Caco-2 (cell line): ENCODE measurements around the gene DGKA. TPM values are rescaled to one million over a fixed set of nuclear protein-coding genes. Genes with fewer than 3 reads are reported as not detected.

ENCODE experiments used
- BruUV-seq: library from RNA; stranded (reverse); fragments of 400-500 nt; replicated peaks from 2 replicates; lab custom pipeline; 2021; lab: Mats Ljungman, UMichigan
- CTCF ChIA-PET: fragments of 300-600 bp; sonication (Branson Sonifier 250); formaldehyde crosslinking; loops from one replicate; lab custom pipeline; 2022; ENCODE audit warnings: antibody characterized with exemption; lab: Charles Lee
- POLR2A ChIA-PET: fragments of 300-600 bp; sonication (Branson Sonifier 250); formaldehyde crosslinking; loops from one replicate; lab custom pipeline; 2022; ENCODE audit warnings: antibody characterized with exemption; lab: Charles Lee
- DNase-seq, 2 experiments: peaks; one replicate each; pipeline versions ENCODE4 v3.0.0 to v3.0.0-alpha.2; 2020 to 2022
- H3K27me3 ChIP-seq: replicated peaks from 2 replicates; pipeline ENCODE4 v1.6.0; 2011; ENCODE audit warnings: low read length; ENCODE audit not compliant: control insufficient read depth, insufficient read depth
- H3K36me3 ChIP-seq: 2 replicates; pipeline ENCODE4 v1.5.1; 2011; ENCODE audit warnings: low read length; ENCODE audit not compliant: control insufficient read depth, insufficient read depth
- H3K4me1 ChIP-seq: fragments of 250-450 bp; sonication (Bioruptor Pico); 2 replicates; pipeline ENCODE4 v1.5.1; 2020; ENCODE audit warnings: mild to moderate bottlenecking
- H3K4me3 ChIP-seq: 2 replicates; pipeline ENCODE4 v1.5.1; 2011; ENCODE audit warnings: low read depth, mild to moderate bottlenecking, control low read depth, low read length
- H3K9me3 ChIP-seq: fragments of 250-450 bp; sonication (Bioruptor Pico); 2 replicates; pipeline ENCODE4 v1.5.1; 2020; ENCODE audit warnings: mild to moderate bottlenecking, moderate library complexity
- H3K27ac Mint-ChIP-seq: one replicate; pipeline ENCODE4 v1.8.0; 2022; ENCODE audit warnings: mixed read lengths; ENCODE audit not compliant: unreplicated experiment
- H3K27me3 Mint-ChIP-seq: one replicate; pipeline ENCODE4 v1.8.0; 2022; ENCODE audit warnings: mixed read lengths; ENCODE audit not compliant: insufficient read depth, unreplicated experiment
- H3K36me3 Mint-ChIP-seq: one replicate; pipeline ENCODE4 v1.8.0; 2022; ENCODE audit warnings: mild to moderate bottlenecking, mixed read lengths; ENCODE audit not compliant: insufficient read depth, unreplicated experiment
- H3K4me1 Mint-ChIP-seq: one replicate; pipeline ENCODE4 v1.8.0; 2022; ENCODE audit warnings: low read depth, mixed read lengths; ENCODE audit not compliant: unreplicated experiment
- H3K4me3 Mint-ChIP-seq: one replicate; pipeline ENCODE4 v1.8.0; 2022; ENCODE audit warnings: mild to moderate bottlenecking, moderate library complexity, mixed read lengths; ENCODE audit not compliant: unreplicated experiment
- H3K9me3 Mint-ChIP-seq: one replicate; pipeline ENCODE4 v1.8.0; 2022; ENCODE audit warnings: mixed read lengths; ENCODE audit not compliant: unreplicated experiment
- CTCF ChIP-seq, 2 experiments: fragments of 200-600 bp in 1 of 2; IDR thresholded peaks; 1 replicate in 1 of 2; 2 replicates in 1 of 2; pipeline versions ENCODE4 v1.5.1 to v1.8.0; 2011 to 2022; ENCODE audit warnings: antibody characterized with exemption in 1 of 2, control low read depth in 1 of 2, inconsistent platforms in 1 of 2, low read depth in 1 of 2, low read length in 1 of 2, mild to moderate bottlenecking in 1 of 2, moderate library complexity in 1 of 2; ENCODE audit not compliant: insufficient read depth in 1 of 2, severe bottlenecking in 1 of 2, unreplicated experiment in 1 of 2
- intact Hi-C: fragments of 100-400 bp; cut with micrococcal nuclease; formaldehyde crosslinking; loops from one replicate; pipeline ENCODE4 v1.10.0; 2022; ENCODE audit not compliant: unreplicated experiment
- total RNA-seq: library from RNA; stranded (reverse); gene quantifications from 2 replicates; pipeline ENCODE4 v1.2.3, GENCODE V29; 2022

Gene DGKA
- total RNA-seq, 1 experiment from 2014 or later: 22.2 TPM

GRCh38 chr12:55942577-55943136 is 11.7 kb downstream of the DGKA start:
- intact Hi-C loops: loop anchor here (2.0 kb wide), 1 partner anchor 14 kb away; no protein-coding TSS in a partner anchor
- no peaks in the 10 kb centered on the region for H3K9me3 Mint-ChIP-seq
- H3K27ac Mint-ChIP-seq: peak overlapping the region; percentile 5
- H3K27me3 Mint-ChIP-seq: no peaks in the 10 kb centered on the region
- H3K36me3 ChIP-seq: no peaks in the 10 kb centered on the region
- H3K36me3 Mint-ChIP-seq: no peaks in the 10 kb centered on the region
- CTCF ChIA-PET: interaction anchor here (1.1 to 1.2 kb wide), 3 partner anchors 12 to 204 kb away, joined by 3 to 4 read pairs (median 3); no protein-coding TSS in a partner anchor
- POLR2A ChIA-PET: interaction anchor here (1.0 kb wide), 1 partner anchor 31 kb away, joined by 3 read pairs; the partner anchor contains the start of gene RAB5B
- H3K4me3 Mint-ChIP-seq: no peak overlapping the region
- H3K27me3 ChIP-seq: no peaks in the 10 kb centered on the region
- TF ChIP-seq CTCF (IDR thresholded peaks at IDR 0.05; ENCODE audit: insufficient read depth in 1 of 2, low read depth in 1 of 2, low read length in 1 of 2, severe bottlenecking in 1 of 2, unreplicated experiment in 1 of 2): no peak
- no peak overlapping the region for H3K4me3 ChIP-seq
- BruUV-seq: no TSS peak
- H3K4me1 ChIP-seq: peaks cover 26% of the 10 kb centered on the region
- H3K4me1 Mint-ChIP-seq: peaks cover 16% of the 10 kb centered on the region
- DNase-seq: peak in 1 of 2 experiments; percentile 45
- no peaks in the 10 kb centered on the region for H3K9me3 ChIP-seq

- H3K9me3 Mint-ChIP-seq: no peaks in the 10 kb centered on the region
- no peaks in the 10 kb centered on the region for H3K9me3 ChIP-seq
- no peaks in the 10 kb centered on the region for H3K27me3 ChIP-seq
- no TSS peak for BruUV-seq
- H3K4me1 Mint-ChIP-seq: peaks cover 21% of the 10 kb centered on the region
- TF ChIP-seq CTCF (IDR thresholded peaks at IDR 0.05; ENCODE audit: insufficient read depth in 1 of 2, low read depth in 1 of 2, low read length in 1 of 2, severe bottlenecking in 1 of 2, unreplicated experiment in 1 of 2): no peak
- peaks cover 6% of the 10 kb centered on the region for H3K36me3 Mint-ChIP-seq
- DNase-seq: no peak
- H3K27me3 Mint-ChIP-seq: no peaks in the 10 kb centered on the region
- H3K4me3 ChIP-seq: no peak overlapping the region
- ChIA-PET POLR2A (no interaction called here), CTCF (interaction anchor here (0.6 kb wide), 1 partner anchor 1787 kb away, joined by 3 read pairs; no protein-coding TSS in a partner anchor)
- H3K27ac Mint-ChIP-seq: no peak overlapping the region
- H3K4me1 ChIP-seq: peaks cover 17% of the 10 kb centered on the region
- no peak overlapping the region for H3K4me3 Mint-ChIP-seq
- H3K36me3 ChIP-seq: no peaks in the 10 kb centered on the region
- intact Hi-C loops: no loop called here
These were observed 15.6 kb downstream of the DGKA start for GRCh38 chr12:55946553-55946952.

- Histone ChIP-seq H3K4me1 (peaks cover 44% of the 10 kb centered on the region), H3K4me3 (no peak overlapping the region), H3K27me3 (no peaks in the 10 kb centered on the region), H3K9me3 (no peaks in the 10 kb centered on the region), H3K36me3 (no peaks in the 10 kb centered on the region)
- no TSS peak for BruUV-seq
- Mint-ChIP-seq H3K9me3 (no peaks in the 10 kb centered on the region), H3K27me3 (no peaks in the 10 kb centered on the region), H3K27ac (peak overlapping the region; percentile 93), H3K4me3 (no peak overlapping the region), H3K36me3 (peaks cover 11% of the 10 kb centered on the region), H3K4me1 (peaks cover 41% of the 10 kb centered on the region)
- POLR2A ChIA-PET: interaction anchor here (0.6 to 1.0 kb wide), 3 partner anchors 19 to 226 kb away, joined by 3 read pairs; partner anchors contain the start of gene RAB5B
- no peak for DNase-seq
- intact Hi-C loops: no loop called here
- TF ChIP-seq CTCF (IDR thresholded peaks at IDR 0.05; ENCODE audit: insufficient read depth in 1 of 2, low read depth in 1 of 2, low read length in 1 of 2, severe bottlenecking in 1 of 2, unreplicated experiment in 1 of 2): no peak
- CTCF ChIA-PET: interaction anchor here (0.9 to 1.8 kb wide), 4 partner anchors 15 to 28 kb away, joined by 3 to 11 read pairs (median 6); partner anchors contain the start of gene PYM1
These were observed 24.4 kb downstream of the DGKA start for GRCh38 chr12:55955344-55955743.
